Keratinocyte (primary cell): Measurements from ENCODE around the gene RANBP9. TPM values are rescaled to one million over a fixed set of nuclear protein-coding genes. Genes with fewer than 3 reads are reported as not detected.

ENCODE experiments used
- DNase-seq: peaks from one replicate; pipeline ENCODE4 v3.0.0-alpha.2; 2011; ENCODE audit warnings: low read depth, missing footprints, low spot score
- FAIRE-seq: peaks from 2 replicates; lab custom pipeline; 2011; peaks lifted over from hg19 to GRCh38; lab: Jason Lieb, UNC
- H2AFZ ChIP-seq: 2 replicates; pipeline ENCODE4 v1.6.0; 2012; ENCODE audit warnings: low read length, control low read depth, inconsistent platforms; ENCODE audit not compliant: control insufficient read depth
- H3K27ac ChIP-seq: 2 replicates; pipeline ENCODE4 v1.5.1; 2011; ENCODE audit warnings: low read length; ENCODE audit not compliant: control insufficient read depth, insufficient read depth
- H3K27me3 ChIP-seq: 3 replicates; pipeline ENCODE4 v1.6.0; 2011; ENCODE audit warnings: low read length; ENCODE audit not compliant: control insufficient read depth, insufficient read depth; ENCODE audit errors: extremely low read depth
- H3K36me3 ChIP-seq, 2 experiments: 2 replicates in 1 of 2; 3 replicates in 1 of 2; pipeline ENCODE4 v1.5.1; 2011; ENCODE audit warnings: low read length in 2 of 2, mild to moderate bottlenecking in 1 of 2; ENCODE audit not compliant: control insufficient read depth in 2 of 2, insufficient read depth in 2 of 2; ENCODE audit errors: extremely low read depth in 1 of 2
- H3K4me1 ChIP-seq: 3 replicates; pipeline ENCODE4 v1.5.1; 2011; ENCODE audit warnings: low read length; ENCODE audit not compliant: control insufficient read depth, insufficient read depth; ENCODE audit errors: extremely low read depth
- H3K4me2 ChIP-seq: 3 replicates; pipeline ENCODE4 v1.6.0; 2011; ENCODE audit warnings: low read depth, low read length; ENCODE audit not compliant: control insufficient read depth, insufficient read depth; ENCODE audit errors: extremely low read depth
- H3K4me3 ChIP-seq, 3 experiments: fragments of 200-600 bp in 1 of 3; sonication (generic) in 1 of 3; 2 replicates in 2 of 3; 3 replicates in 1 of 3; pipeline ENCODE4 v1.5.1; 2011 to 2016; ENCODE audit warnings: low read length in 3 of 3, mild to moderate bottlenecking in 3 of 3, control low read depth in 2 of 3, inconsistent platforms in 1 of 3, low read depth in 1 of 3, mixed read lengths in 1 of 3, mixed run types in 1 of 3, moderate library complexity in 1 of 3; ENCODE audit not compliant: control insufficient read depth in 2 of 3, insufficient read depth in 2 of 3; ENCODE audit errors: extremely low read depth in 1 of 3
- H3K79me2 ChIP-seq: 2 replicates; pipeline ENCODE4 v1.6.0; 2012; ENCODE audit warnings: low read length; ENCODE audit not compliant: control insufficient read depth, insufficient read depth
- H3K9ac ChIP-seq: 3 replicates; pipeline ENCODE4 v1.6.0; 2011; ENCODE audit warnings: low read length; ENCODE audit not compliant: control insufficient read depth, insufficient read depth; ENCODE audit errors: extremely low read depth
- H3K9me1 ChIP-seq: 3 replicates; pipeline ENCODE4 v1.6.0; 2011; ENCODE audit warnings: low read length; ENCODE audit not compliant: control insufficient read depth, insufficient read depth; ENCODE audit errors: extremely low read depth
- H3K9me3 ChIP-seq: 2 replicates; pipeline ENCODE4 v1.5.1; 2012; ENCODE audit warnings: low read depth, low read length; ENCODE audit not compliant: control insufficient read depth
- H4K20me1 ChIP-seq: 3 replicates; pipeline ENCODE4 v1.6.0; 2011; ENCODE audit warnings: low read length; ENCODE audit not compliant: control insufficient read depth, insufficient read depth; ENCODE audit errors: extremely low read depth
- EZH2 ChIP-seq: IDR thresholded peaks from one replicate; pipeline ENCODE4 v1.6.1; 2012; ENCODE audit warnings: inconsistent platforms, mild to moderate bottlenecking, low read length, moderate library complexity
- dilution Hi-C: fragments of 300-500 bp; cut with MboI; formaldehyde crosslinking; loops from one replicate; pipeline ENCODE4 v1.7.0; 2020; ENCODE audit warnings: low sequenced_read_pairs; ENCODE audit not compliant: extremely low pct_ligation_motif_present
- polyA plus RNA-seq, 5 experiments: library from polyadenylated mRNA; depleted of rRNA in 3 of 5; stranded (reverse) in 3 of 5; stranded (forward) in 1 of 5; unstranded in 1 of 5; fragments of >200 nt; gene quantifications; 1 replicate in 1 of 5; 2 replicates in 3 of 5; 3 replicates in 1 of 5; pipeline versions ENCODE4 v1.2.1 to v1.2.3, GENCODE V29; 2011 to 2012; ENCODE audit warnings: missing spikeins in 2 of 5, low read depth in 1 of 5, low replicate concordance in 1 of 5
- TF ChIP-seq, protein P1 (sequence below), 3 experiments: IDR thresholded peaks in 1 of 3; conservative IDR thresholded peaks in 1 of 3; optimal IDR thresholded peaks in 1 of 3; 2 replicates in 2 of 3; 3 replicates in 1 of 3; pipeline versions ENCODE3 to v1.5.1; 2011; ENCODE audit warnings: low read length in 3 of 3, mild to moderate bottlenecking in 3 of 3, moderate library complexity in 2 of 3, control low read depth in 1 of 3, inconsistent platforms in 1 of 3; ENCODE audit not compliant: insufficient read depth in 2 of 3; ENCODE audit errors: extremely low read depth in 1 of 3

The RANBP9 gene
- polyA plus RNA-seq, 1 donor (not counting 4 experiments of a cell fraction or from before 2014, with no cell fraction given), result 36.7 TPM

DNA sequence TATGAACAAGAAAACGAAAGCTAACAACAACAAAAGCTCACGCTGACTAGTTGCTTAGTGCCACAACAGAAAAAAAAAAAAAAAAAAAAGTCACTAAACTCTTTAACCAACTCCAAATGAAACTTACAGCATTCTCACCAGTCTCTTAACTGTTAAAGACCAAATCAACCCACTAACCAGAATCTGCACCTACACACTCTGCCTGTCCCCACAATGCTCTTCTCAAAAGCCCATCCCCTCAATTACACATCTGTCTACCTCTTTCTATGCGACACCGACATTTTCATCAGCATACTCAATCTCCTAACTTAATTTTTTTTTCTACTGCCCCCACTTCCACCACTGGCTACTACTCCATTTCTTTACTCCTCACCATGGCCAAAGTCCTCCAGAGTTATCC lies 62.2 kb downstream of the RANBP9 start:
- TF ChIP-seq, protein P1, sequence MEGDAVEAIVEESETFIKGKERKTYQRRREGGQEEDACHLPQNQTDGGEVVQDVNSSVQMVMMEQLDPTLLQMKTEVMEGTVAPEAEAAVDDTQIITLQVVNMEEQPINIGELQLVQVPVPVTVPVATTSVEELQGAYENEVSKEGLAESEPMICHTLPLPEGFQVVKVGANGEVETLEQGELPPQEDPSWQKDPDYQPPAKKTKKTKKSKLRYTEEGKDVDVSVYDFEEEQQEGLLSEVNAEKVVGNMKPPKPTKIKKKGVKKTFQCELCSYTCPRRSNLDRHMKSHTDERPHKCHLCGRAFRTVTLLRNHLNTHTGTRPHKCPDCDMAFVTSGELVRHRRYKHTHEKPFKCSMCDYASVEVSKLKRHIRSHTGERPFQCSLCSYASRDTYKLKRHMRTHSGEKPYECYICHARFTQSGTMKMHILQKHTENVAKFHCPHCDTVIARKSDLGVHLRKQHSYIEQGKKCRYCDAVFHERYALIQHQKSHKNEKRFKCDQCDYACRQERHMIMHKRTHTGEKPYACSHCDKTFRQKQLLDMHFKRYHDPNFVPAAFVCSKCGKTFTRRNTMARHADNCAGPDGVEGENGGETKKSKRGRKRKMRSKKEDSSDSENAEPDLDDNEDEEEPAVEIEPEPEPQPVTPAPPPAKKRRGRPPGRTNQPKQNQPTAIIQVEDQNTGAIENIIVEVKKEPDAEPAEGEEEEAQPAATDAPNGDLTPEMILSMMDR (optimal IDR thresholded peaks at IDR 0.05 in 1 of 3, IDR thresholded peaks at IDR 0.05 in 1 of 3, conservative IDR thresholded peaks at IDR 0.05 in 1 of 3; ENCODE audit: extremely low read depth in 1 of 3, insufficient read depth in 2 of 3, low read length in 3 of 3), result no peak
- no peak for TF ChIP-seq EZH2
- H2AFZ ChIP-seq, result no peak overlapping the region
- H3K36me3 ChIP-seq, result peaks cover 3 to 4% of the 10 kb centered on the region in 2 experiments
- dilution Hi-C loops, result no loop called here
- H4K20me1 ChIP-seq, result no peaks in the 10 kb centered on the region
- no peak overlapping the region for H3K4me3 ChIP-seq
- FAIRE-seq (no peak), DNase-seq (no peak)
- H3K27me3 ChIP-seq, result no peaks in the 10 kb centered on the region
- no peak overlapping the region for H3K4me2 ChIP-seq
- no peak overlapping the region for H3K27ac ChIP-seq
- H3K9me1 ChIP-seq, result no peaks in the 10 kb centered on the region
- no peaks in the 10 kb centered on the region for H3K9me3 ChIP-seq
- H3K4me1 ChIP-seq, result no peaks in the 10 kb centered on the region
- no peak overlapping the region for H3K9ac ChIP-seq
- no peaks in the 10 kb centered on the region for H3K79me2 ChIP-seq

DNA sequence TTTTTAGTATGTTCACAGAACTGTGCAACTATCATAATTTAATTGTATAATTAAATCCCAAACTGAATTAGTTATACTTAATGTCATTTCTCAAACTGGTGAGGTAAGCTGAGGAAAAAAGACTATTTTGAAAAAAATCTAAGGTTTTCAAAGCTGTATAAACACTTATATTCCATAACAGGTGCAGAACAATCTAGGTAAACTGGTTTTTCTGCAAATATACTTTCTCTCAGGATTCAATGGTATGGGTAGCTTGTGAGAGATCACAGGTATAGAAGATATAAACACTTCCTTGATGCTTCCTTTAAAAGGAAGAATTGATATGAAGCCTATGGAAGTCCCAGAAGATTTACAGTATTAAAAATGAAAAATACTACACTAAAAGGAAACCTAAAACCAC lies 62.8 kb downstream of the RANBP9 start:
- dilution Hi-C loops, result no loop called here
- TF ChIP-seq, protein P1 (optimal IDR thresholded peaks at IDR 0.05 in 1 of 3, IDR thresholded peaks at IDR 0.05 in 1 of 3, conservative IDR thresholded peaks at IDR 0.05 in 1 of 3; ENCODE audit: extremely low read depth in 1 of 3, insufficient read depth in 2 of 3, low read length in 3 of 3), result no peak
- TF ChIP-seq EZH2, result no peak
- Histone ChIP-seq H3K79me2 (no peaks in the 10 kb centered on the region), H3K9ac (no peak overlapping the region), H3K27ac (no peak overlapping the region), H3K4me2 (no peak overlapping the region), H3K4me3 (no peak overlapping the region), H3K9me3 (no peaks in the 10 kb centered on the region), H4K20me1 (no peaks in the 10 kb centered on the region), H3K36me3 (peaks cover 3 to 4% of the 10 kb centered on the region in 2 experiments), H3K9me1 (no peaks in the 10 kb centered on the region), H3K27me3 (no peaks in the 10 kb centered on the region), H3K4me1 (no peaks in the 10 kb centered on the region), H2AFZ (no peak overlapping the region)
- DNase-seq, result no peak
- FAIRE-seq, result no peak
